Measurements from ENCODE around the gene OSM.

Gene OSM

DNA sequence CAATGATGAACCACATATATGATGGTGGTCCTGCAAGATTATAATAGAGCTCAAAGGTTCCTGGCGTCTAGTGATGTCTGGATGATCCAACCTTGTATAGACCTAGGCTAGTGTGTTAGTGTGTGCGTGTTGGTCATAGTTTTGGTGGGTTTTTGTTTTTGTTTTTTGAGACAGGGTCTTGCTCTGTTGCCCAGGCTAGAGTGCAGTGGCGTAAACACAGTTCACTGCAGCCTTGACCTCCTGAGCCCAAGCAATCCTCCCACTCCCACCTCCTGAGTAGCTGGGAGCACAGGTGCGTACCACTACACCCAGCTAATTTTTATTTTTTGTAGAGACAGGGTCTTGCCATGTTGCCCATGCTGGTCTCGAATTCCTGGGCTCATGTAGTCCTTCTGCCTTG, 13.3 kb upstream of the OSM start:
- TF ChIP-seq, protein P1, sequence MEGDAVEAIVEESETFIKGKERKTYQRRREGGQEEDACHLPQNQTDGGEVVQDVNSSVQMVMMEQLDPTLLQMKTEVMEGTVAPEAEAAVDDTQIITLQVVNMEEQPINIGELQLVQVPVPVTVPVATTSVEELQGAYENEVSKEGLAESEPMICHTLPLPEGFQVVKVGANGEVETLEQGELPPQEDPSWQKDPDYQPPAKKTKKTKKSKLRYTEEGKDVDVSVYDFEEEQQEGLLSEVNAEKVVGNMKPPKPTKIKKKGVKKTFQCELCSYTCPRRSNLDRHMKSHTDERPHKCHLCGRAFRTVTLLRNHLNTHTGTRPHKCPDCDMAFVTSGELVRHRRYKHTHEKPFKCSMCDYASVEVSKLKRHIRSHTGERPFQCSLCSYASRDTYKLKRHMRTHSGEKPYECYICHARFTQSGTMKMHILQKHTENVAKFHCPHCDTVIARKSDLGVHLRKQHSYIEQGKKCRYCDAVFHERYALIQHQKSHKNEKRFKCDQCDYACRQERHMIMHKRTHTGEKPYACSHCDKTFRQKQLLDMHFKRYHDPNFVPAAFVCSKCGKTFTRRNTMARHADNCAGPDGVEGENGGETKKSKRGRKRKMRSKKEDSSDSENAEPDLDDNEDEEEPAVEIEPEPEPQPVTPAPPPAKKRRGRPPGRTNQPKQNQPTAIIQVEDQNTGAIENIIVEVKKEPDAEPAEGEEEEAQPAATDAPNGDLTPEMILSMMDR (IDR thresholded peaks at IDR 0.05) = no peak

DNA sequence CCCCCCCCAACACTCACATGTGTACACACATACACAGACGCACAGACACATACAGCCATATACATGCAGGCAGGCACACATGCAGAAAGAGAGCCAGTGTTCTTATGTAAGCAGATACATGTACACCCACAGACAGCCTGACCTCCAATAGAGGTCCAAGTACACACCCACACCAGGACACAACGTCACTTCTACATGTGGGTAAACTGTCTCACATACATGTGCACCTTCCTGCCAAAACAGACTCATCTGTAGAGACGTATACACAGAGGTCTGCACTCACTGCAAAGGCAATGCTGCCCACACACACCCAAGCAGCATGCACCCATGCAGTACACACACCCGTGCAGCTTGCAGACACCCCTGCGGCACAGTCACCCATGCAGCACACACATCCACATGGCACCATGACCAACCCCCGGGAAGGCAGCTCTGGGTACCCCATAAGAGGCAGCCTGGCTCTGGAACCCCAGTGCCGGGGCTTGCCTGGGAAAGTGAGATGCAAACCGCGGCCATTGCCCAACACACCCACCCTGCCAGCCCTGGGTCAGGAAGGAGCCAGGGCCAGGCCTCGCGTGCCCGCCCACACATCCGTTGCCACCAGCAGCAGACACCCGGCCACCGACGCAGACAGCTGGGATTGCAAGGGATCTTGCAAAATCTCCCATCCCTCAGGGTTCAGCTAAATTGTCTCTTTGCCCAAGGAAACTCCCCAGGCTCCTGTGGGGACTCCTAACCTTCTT, 12.6 kb upstream of the OSM start:
- TF ChIP-seq, protein P1 (IDR thresholded peaks at IDR 0.05) = no peak

DNA sequence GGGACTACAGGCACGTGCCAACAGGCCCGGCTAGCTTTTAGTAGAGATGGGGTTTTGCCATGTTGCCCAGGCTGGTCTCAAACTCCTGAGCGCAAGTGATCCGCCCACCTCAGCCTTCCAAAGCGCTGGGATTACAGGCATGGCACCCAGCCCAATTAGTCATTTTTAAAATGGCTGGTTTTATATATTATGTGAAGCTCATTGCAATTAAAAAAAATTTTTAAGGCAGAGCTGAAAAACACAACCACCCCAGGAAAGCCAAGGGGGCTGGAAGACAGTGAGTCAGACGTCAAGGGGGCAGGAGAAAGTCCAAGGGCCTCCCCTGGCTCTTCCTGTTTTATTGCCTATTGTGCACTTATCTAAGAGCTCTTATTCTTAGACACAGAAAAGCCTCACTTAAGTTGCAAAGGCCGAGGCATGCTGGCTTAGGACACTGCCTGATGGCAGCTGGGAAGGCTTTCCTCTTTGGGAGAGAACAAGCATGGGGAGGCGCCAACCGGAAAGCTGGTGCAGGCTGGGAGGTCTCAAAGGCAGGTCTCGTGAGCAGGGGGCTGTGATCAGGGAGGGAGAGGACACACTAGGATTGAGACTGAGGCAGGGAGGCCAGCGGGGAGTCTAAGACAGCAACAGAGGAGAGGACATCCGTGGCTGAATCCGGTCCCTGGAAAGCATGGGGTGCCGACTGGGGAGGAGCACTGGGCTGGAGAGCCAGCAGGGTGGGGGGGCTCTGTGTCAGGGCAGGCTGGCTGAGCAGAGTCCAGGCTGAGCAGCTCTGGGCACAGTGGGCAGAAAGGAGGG, 11.1 kb upstream of the OSM start:
- TF ChIP-seq, protein P1 (IDR thresholded peaks at IDR 0.05) = no peak

DNA sequence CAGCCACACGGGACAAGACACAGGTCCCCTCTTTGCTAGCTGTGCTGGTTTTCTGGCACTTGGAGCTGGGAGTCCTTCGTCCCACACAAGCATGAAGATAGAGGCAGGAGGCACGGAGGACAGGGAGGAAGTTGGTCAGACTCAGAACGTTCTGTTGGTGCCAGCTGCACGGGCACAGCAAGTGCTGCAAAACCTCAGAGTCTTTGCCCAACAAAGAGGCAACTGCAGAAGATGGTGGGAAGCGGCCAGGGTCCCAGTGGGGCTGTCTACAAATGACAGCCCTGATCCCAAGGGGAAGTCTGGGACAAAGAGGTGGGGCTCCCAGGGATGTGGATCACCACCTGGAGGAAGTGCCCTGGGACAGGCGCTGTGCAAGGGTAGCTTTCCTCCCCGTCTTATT, 9.4 kb upstream of the OSM start:
- TF ChIP-seq, protein P1 (IDR thresholded peaks at IDR 0.05) = no peak

DNA sequence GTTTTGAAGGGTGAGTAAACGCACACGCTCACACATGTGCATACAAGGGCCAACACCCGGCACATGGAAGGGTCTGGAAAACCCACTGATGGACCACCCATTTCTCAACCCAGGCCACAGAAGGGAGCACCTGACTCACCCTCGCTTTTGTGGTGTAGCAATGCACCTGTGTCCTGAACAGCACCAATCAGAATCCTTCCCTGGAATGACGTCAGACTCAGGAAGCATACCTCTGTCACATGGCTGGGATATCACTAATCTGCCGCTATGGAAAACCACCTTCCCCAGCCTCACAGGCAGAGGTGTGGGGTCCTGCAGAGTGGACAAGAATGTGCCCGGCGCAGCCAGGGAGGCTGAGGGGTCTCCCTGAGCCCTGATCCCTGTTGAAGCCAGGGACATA, 9.0 kb upstream of the OSM start:
- TF ChIP-seq, protein P1 (IDR thresholded peaks at IDR 0.05) = no peak

DNA sequence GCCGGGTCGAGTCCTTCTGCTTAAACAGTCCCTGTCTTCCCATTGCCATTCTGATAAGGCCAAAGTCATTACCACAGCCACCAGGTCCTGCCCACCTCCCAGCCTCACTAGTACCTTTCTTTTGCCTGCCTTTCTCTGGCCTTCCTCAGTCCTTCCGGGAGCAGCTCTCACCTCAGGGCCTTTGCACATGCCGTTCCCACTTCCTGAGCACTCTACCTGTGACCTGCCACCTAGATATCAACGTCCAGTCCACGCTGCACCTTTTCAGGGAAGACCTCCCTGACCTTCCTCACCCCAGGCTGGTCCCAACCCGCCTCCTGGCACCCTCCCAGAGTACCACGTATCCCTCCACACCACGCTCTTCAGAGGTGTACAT, 7.8 kb upstream of the OSM start:
- TF ChIP-seq, protein P1 (IDR thresholded peaks at IDR 0.05) = no peak

DNA sequence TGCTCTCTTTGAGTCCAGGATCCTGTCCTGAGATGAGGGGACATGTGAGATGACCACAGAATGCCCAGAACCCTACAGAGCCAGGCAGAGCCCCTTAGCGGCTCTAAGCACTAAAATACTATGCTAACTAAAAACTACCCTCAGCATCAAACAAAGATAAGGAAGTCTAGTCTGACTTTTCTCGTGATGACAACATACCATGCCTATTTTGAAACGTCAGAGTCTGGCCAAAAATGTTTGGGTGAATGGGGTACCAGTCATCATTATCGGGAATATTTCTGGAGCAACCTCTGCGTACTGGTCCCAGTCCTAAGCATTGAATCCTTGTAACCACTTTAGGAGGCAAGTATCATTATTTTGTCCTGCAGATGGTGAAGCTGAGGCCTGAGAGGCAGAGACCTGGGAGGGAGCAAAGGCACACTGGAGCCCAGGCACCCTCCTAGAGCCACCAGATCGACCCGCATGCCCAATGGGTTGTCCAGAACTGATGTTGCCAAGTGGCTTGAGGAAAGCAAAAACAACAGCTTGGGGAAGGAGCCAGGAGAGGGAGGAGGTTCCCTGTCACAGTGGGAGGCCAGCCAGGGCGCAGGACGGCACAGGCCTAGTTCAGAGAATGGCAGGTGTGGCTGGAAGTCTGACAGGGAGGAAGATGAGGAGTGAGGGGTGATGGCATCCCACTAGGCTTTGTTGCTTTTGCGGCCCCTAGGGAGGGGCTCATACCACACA, 7.2 kb upstream of the OSM start:
- TF ChIP-seq, protein P1 (IDR thresholded peaks at IDR 0.05) = no peak
